H1 (cell line): ENCODE measurements around the gene TLCD5. TPM values are rescaled to one million over a fixed set of nuclear protein-coding genes. Genes with fewer than 3 reads are reported as not detected.

Experiments used
- BCL11A ChIP-seq, 2 experiments: IDR thresholded peaks; one replicate each; pipeline ENCODE4 v1.6.1; 2011; ENCODE audit warnings: low read depth in 2 of 2, low read length in 2 of 2, mild to moderate bottlenecking in 2 of 2
- CEBPB ChIP-seq: IDR thresholded peaks from 2 replicates; pipeline ENCODE4 v1.6.1; 2012; ENCODE audit warnings: low read depth, low read length
- JUND ChIP-seq: IDR thresholded peaks from 2 replicates; pipeline ENCODE4 v1.6.1; 2011; ENCODE audit warnings: mild to moderate bottlenecking, improper control_type of control experiment, low read length
- KDM1A ChIP-seq: fragments of 200-600, 300-600 bp; sonication (generic); IDR thresholded peaks from 2 replicates; pipeline ENCODE4 v1.7.1; 2016; ENCODE audit warnings: mild to moderate bottlenecking, low read length, borderline replicate concordance
- SIRT6 ChIP-seq: IDR thresholded peaks from one replicate; pipeline ENCODE4 v1.7.1; 2012; ENCODE audit warnings: low read length, inconsistent platforms
- SP2 ChIP-seq: IDR thresholded peaks from 2 replicates; pipeline ENCODE4 v1.6.1; 2012; ENCODE audit warnings: mild to moderate bottlenecking, low read length, inconsistent platforms
- SUZ12 ChIP-seq: fragments of 200-600 bp; sonication (generic); IDR thresholded peaks from 2 replicates; pipeline ENCODE4 v1.6.1; 2012; ENCODE audit warnings: mild to moderate bottlenecking, inconsistent platforms, low read length, moderate library complexity, mixed read lengths
- polyA plus RNA-seq, 7 experiments: library from polyadenylated mRNA; depleted of rRNA in 3 of 7; stranded (reverse) in 5 of 7; unstranded in 2 of 7; fragments of >200 nt in 5 of 7; fragments of 200-250 nt in 2 of 7; gene quantifications; 1 replicate in 5 of 7; 2 replicates in 1 of 7; 4 replicates in 1 of 7; pipeline versions ENCODE4 v1.2.1 to v1.2.3, GENCODE V29; 2011 to 2013; ENCODE audit warnings: missing spikeins in 2 of 7, mixed read lengths in 2 of 7
- total RNA-seq: library from RNA; stranded (reverse); fragmentation: NEBNext Ultra II Directional; extraction: Animal tissue kit (Norgen Biotek cat#: 25700); gene quantifications from 2 replicates; pipeline ENCODE4 v1.2.1, GENCODE V29; 2021

Gene TLCD5
- total and polyA plus RNA-seq, 2 of the 8 experiments (the other 6 are each of a cell fraction or from before 2014, with no cell fraction given): 9.5 to 10.1 TPM

DNA sequence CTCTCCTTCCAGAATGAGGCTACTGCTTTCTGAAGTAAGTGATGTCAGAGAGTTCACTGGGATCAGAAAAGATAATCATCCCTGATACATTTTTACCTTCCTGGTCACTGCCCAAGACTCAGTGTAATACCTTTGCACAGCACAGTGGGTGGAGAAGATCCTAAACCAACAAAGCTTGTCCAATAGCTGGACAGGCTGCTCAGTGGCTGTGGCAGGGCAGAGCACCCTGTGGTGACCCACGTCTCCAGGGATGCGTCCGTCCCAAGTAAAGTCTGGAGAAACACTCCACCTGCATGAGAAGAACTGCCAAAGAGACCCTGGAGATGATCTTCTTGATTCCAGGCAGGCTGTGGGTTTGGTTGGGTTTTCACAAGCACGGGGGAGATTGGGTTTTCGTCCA is 31.0 kb upstream of the TLCD5 start (continued):
- no peak for TF ChIP-seq KDM1A
- TF ChIP-seq SUZ12: no peak
- TF ChIP-seq BCL11A (IDR thresholded peaks at IDR 0.05; ENCODE audit: low read depth in 2 of 2, low read length in 2 of 2): no peak
- TF ChIP-seq JUND: no peak
- TF ChIP-seq SP2: no peak
- no peak for TF ChIP-seq SIRT6
- no peak for TF ChIP-seq CEBPB
